Measurements from ENCODE around the gene PXK. TPM values are rescaled to one million over a fixed set of nuclear protein-coding genes. Genes with fewer than 3 reads are reported as not detected.
"Not testable (repeated sequence)": the region's sequence is repeated elsewhere in the genome, so short reads cannot be mapped to it uniquely, and the experiment has no call there.

The PXK gene
- 28.3 and 29.1 TPM in 2 replicates for total RNA-seq (2014; rRNA removed; shearing (Covaris generic))
- polyA plus RNA-seq (2014; cell fraction: nucleus; rRNA removed), result 16.4 and 18.2 TPM in 2 replicates

DNA sequence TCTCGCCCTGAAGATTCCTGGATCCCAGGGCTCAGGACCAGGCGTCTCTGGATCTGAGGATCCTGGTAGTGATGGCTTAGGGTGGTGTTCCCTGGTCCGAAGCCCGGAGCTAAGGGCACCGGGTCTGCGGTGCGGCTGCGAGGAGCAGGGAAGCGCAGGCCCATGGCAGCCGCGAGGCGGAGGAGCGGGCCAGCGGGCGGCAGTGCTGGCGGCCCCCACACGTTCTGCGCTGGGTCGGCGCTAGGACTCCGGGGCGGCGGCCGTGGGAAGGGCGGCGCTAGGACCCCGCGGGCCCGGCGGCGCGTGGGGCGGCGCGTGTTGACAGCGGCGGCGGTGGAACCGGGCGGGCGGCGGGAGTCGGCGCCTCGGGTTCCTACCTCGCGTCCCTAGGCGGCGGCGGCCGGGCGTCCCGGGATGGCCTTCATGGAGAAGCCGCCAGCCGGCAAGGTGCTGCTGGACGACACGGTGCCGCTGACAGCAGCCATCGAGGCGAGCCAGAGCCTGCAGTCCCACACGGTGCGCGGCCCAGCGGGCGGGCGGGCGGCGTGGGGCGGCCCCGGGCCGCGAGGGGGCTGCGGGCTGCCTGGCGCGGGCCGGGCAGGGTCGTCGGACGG, at the start of gene PXK:
Gene PXK (plus strand): TSS at position 318 of the 614 bp plus-strand sequence. CDS start 97 bp downstream, at position 415.
- DNase-seq (ENCODE audit: extremely low read depth, low read depth), result peak; percentile 45

- DNase-seq (ENCODE audit: extremely low read depth, low read depth), result no peak
Measured at GRCh38 chr3:58285334-58285733, 47.4 kb upstream of the PXK start.

GRCh38 chr3:58287354-58287753, 45.3 kb upstream of the PXK start:
- DNase-seq (ENCODE audit: extremely low read depth, low read depth), result no peak

DNA sequence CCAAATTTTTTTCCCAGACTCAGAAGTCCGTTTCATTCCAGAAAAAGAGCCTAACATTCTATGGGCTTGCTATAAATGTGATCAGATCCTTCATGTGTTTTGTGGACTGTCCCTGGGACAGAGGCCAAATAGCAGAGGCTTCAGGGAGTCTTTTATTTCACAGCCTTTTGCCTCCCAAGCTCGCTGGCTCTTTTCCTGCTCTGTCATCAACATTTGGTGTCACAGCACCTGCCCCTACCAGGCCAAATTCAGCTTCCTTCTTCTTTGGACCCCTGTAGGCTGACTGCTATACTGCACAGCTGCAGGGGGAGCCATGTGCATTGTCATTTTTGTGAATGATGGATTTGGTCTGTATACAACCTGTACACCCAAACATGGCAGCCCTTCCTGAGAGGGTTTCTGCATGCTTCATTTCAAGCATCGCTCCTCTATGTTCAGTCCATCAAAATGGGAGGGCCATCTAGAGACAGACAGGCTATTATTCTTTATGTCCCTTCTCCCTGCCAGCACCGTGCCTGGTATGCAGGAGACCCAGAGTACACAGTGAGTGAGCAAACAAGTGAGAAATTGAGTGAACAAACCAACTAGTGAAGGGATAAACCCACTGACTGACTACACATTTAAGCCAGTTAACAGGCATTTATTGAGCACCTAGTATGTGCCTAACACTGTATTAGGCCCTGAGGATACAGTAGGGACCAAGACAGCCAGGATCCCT, 44.5 kb upstream of the PXK start:
- no peak for DNase-seq (ENCODE audit: extremely low read depth, low read depth)

DNA sequence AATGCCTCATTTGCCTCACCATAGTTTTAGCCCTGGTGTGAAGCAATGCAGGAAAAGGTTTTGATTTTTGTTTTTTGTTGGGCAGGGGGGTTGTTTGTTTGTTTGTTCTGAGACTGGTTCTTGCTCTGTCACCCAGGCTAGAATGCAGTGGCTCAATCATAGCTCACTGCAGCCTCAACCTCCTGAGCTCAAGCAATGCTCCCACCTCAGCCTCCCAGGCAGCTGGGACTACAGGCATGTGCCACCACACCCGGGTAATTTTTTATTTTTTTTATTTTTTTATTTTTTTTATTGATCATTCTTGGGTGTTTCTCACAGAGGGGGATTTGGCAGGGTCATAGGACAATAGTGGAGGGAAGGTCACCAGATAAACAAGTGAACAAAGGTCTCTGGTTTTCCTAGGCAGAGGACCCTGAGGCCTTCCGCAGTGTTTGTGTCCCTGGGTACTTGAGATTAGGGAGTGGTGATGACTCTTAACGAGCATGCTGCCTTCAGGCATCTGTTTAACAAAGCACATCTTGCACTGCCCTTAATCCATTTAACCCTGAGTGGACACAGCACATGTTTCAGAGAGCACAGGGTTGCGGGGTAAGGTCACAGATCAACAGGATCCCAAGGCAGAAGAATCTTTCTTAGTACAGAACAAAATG, 43.6 kb upstream of the PXK start:
- not testable (repeated sequence) for DNase-seq (ENCODE audit: extremely low read depth, low read depth)

GRCh38 chr3:58290446-58290845, 42.2 kb upstream of the PXK start:
- DNase-seq (ENCODE audit: extremely low read depth, low read depth), result not testable (repeated sequence)

- DNase-seq (ENCODE audit: extremely low read depth, low read depth), result no peak
Measured at GRCh38 chr3:58291671-58292338, 40.9 kb upstream of the PXK start.

GRCh38 chr3:58292866-58293265, 39.8 kb upstream of the PXK start:
- DNase-seq (ENCODE audit: extremely low read depth, low read depth), result no peak

DNA sequence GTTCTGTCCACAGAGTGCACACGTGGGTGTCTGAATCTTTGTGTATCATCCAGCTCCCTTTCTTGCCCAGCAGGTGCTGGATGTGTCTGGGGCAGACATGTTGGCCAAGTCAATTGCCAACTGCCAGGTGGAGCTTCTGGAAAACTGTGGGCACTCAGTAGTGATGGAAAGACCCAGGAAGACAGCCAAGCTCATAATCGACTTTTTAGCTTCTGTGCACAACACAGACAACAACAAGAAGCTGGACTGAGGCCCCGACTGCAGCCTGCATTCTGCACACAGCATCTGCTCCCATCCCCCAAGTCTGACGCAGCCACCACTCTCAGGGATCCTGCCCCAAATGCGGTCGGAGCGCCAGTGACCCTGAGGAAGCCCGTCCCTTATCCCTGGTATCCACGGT, 39.2 kb upstream of the PXK start:
- no peak for DNase-seq (ENCODE audit: extremely low read depth, low read depth)

DNA sequence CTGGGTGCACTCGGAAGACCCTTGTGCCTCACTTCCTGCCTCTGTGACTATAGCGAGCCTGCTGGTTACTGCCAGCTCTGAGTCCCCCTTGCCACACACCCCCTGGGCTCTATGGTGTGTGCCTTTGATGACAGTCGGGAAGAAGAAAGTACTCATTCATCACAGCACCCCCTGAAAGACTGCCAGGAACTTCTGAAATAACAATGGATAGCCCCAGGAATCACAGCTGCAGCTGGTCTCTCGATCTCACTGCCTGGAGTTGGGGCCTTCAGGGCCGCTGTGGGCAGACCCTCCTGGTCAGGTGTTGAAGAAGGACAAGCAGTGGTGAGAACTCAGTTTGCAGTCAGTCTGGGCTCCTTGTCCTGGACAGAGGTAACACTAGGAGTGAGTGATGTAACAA, 36.4 kb upstream of the PXK start:
- no peak for DNase-seq (ENCODE audit: extremely low read depth, low read depth)

DNA sequence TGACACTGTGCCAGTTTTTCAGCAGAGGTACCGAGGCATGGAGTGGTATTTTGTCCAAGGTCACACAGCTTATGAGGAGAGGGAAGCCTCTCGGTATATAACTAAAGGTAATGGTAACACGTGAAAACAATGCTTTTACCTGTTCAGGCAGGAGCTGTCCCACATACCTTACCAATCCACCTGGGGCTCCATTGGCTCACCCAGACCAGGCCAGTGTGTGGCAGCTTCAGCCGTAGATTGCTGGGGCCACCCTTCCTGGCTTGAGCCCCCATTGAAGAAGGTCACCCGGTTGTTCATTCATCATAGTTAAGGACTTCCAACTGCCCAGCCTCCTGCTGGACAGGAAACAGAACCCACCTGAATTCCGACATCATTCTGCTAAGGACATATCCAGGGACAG, 35.8 kb upstream of the PXK start:
- DNase-seq (ENCODE audit: extremely low read depth, low read depth), result no peak

DNA sequence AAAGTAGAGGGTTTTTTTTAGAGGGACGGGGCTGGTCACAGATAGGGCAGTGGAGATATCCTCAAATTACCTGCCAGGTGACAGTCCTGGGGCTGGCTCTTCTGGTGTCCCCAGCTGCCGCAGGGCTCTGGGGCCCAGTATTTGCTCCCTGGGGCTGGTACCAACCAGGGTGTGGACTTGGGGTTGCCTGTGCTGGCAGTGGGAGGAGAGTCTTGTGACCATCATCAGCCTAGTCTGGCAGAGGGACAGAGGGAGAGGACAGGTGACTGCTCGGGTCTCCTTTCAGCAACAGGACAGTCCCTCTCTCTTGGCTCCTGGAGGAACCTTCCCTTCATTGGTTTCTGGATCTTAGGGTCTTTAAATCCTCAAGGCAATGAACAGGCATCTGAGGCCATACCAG, 34.5 kb upstream of the PXK start:
- no peak for DNase-seq (ENCODE audit: extremely low read depth, low read depth)

- no peak for DNase-seq (ENCODE audit: extremely low read depth, low read depth)
Measured at GRCh38 chr3:58299075-58299474, 33.6 kb upstream of the PXK start.

DNA sequence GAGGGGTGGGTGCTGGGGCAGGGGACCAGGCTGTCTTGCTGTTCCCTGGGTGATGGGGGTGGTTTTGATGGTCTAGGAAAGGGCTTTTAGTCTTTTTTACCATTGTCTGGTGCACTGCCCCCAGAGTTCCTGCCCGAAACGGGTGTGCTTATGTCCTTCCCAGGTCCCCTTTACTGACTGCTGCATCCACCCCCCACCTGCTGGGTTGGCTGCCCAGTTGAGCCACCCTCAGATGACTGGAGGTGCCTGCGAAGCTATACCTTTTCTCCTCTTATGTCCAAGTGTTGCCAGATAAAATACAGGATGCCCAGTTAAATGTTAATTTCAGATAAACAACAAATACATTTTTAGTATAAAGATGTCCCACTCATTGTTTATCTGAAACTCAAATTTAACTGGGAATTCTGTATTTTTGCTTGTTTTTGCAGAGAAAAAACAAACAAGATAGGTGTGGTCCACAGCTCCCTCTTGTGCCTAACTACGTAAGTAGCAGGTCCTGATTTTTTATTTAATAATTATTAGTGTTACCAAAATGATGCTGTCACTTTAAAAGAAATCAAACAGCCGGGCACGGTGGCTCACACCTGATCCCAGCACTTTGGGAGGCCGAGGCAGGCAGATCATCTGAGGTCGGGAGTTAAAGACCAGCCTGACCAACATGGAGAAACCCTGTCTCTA, 32.7 kb upstream of the PXK start:
- no peak for DNase-seq (ENCODE audit: extremely low read depth, low read depth)

DNA sequence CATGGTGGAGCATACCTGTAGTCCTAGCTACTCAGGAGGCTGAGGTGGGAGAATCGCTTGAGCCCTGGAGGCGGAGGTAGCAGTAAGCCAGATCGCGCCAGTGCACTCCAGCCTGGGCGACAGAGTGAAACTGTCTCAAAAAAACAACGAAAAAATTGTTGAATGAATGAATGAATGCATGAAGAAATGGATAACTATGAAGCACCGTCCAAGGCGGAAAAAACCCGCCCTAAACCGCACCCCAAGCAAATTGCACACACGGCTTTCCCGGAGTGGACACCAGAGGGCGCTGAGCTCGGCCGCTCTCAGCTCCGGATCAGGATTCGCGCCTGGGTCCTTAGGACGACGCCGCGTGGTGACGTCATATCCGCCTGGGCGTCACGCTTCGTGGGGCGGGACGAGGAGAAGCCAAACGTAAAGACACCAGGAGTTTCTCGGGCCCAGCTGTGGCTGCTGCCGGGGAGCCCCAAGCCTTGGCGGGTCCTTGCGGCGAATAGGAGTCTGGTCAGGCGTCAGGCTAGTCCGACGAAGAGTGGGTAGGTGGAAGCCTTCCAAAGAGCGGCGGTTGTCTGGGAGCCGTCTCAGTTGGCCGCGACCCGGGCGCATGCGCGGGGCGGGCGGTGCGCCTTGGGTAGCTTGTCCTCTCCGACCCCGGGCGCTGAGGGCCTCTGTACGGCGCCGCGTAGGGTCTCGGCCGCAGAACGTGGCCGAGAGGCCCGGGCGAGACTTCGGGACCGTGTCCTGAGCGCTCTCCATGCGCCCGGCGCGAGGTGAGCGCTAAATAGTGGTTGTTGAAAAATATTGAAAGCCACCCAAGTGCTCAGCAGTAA, 26.6 kb upstream of the PXK start, which contains the start of the genes HTD2 and RPP14:
Gene HTD2 (plus strand): TSS at position 639 of the 830 bp plus-strand sequence. CDS start 11,094 bp downstream, outside the sequence.
Gene RPP14 (plus strand): TSS at position 364 of the 830 bp plus-strand sequence. CDS start 4,085 bp downstream, outside the sequence.
- DNase-seq (ENCODE audit: extremely low read depth, low read depth), result peak; percentile 92

DNA sequence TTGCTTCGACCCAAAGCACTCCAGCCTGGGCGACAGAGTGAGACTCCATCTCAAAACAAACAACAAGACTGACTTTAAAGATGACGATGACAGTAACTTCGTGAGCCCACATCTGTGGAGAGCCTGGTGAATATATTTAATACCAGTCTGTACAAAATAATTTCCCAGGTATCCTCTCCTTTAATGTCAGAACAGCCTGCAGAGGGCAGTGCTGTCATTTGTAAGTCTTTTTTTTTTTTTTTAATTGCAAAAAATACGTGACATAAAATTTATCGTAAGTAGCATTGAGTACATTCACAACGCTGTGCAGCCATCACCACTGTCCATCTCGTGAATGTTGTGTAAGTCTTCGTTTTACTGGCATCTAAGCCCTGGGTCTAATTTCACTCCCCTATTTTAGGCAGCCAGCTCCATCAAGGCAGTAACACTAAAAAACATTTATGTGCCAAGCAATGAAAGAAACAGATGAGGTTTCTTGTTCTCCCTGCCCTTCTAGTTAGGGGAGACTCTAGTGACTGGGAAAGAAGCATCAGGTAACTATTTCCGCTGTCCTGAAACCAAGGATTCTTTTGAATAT, 25.0 kb upstream of the PXK start:
- peak; percentile 11 for DNase-seq (ENCODE audit: extremely low read depth, low read depth)

DNA sequence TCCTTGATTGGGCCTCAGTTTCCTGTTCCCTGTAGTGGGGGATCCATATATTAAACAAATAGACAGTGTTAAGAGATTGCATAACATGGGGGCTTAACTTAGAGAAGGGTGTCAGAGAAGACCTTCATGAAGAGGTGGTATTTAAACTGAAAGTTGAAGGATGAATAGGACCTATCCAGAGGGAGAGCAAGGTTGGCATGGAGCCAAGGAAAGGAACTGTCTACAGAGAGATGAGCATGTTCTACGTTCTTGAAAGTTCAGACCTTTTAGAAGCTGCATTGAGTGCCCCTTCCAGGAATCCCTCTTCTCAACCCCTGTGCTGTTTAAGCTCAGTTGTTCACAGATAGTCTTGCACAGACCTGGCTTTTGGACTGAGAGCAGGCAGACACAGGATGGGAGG, 24.0 kb upstream of the PXK start:
- DNase-seq (ENCODE audit: extremely low read depth, low read depth), result no peak

DNA sequence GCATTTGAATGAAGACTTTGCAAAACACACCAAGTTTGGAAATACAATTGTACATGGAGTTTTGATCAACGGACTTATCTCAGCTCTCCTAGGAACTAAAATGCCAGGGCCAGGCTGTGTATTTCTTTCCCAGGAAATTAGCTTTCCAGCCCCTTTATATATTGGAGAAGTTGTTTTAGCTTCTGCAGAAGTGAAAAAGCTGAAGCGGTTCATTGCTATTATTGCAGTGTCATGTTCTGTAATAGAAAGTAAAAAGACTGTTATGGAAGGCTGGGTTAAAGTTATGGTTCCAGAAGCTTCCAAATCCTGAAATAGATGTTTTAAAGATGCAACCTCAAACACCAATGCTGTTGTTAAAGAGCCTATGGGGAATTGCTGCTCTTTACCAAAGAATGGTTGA, 14.9 kb upstream of the PXK start:
- no peak for DNase-seq (ENCODE audit: extremely low read depth, low read depth)

DNA sequence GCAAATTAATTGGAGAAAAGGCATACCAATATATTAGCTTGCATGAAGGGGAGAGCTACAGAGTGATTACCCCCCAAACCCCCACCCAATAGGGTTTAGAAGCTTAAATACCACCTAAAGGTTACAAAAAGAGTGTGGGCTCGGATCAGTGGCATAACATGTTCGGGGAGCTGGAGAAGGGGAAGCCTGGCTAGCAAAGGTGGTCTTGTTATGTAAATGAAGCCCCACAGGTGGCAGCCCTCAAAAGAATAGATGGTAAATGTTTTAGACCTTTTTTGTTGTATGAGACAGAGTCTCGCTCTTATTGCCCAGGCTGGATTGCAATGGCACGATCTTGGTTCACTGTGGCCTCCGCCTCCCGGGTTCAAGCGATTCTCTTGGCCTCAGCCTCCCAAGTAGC, 10.9 kb upstream of the PXK start:
- no peak for DNase-seq (ENCODE audit: extremely low read depth, low read depth)

All from NCI-H460 (cell line).